ENCODE data around the gene SLC22A9. TPM values are rescaled to one million over a fixed set of nuclear protein-coding genes. Genes with fewer than 3 reads are reported as not detected.
"Not testable (repeated sequence)": the region's sequence is repeated elsewhere in the genome, so short reads cannot be mapped to it uniquely, and the experiment has no call there.

The SLC22A9 gene
- total RNA-seq, 3 donors from 2014 or later = not detected

DNA sequence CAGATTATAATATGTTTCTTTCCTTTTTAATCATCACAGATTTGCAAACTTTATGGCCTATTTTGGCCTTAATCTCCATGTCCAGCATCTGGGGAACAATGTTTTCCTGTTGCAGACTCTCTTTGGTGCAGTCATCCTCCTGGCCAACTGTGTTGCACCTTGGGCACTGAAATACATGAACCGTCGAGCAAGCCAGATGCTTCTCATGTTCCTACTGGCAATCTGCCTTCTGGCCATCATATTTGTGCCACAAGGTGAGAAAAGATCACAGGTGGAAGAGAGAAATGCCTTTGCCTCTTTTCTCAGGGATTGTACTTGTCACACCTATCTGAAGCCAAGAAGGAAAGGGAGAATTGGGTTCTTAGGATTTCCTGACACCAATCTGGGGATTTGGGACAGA, 36.9 kb downstream of the SLC22A9 start:
- H3K9me3 Mint-ChIP-seq = no peaks in the 10 kb centered on the region

DNA sequence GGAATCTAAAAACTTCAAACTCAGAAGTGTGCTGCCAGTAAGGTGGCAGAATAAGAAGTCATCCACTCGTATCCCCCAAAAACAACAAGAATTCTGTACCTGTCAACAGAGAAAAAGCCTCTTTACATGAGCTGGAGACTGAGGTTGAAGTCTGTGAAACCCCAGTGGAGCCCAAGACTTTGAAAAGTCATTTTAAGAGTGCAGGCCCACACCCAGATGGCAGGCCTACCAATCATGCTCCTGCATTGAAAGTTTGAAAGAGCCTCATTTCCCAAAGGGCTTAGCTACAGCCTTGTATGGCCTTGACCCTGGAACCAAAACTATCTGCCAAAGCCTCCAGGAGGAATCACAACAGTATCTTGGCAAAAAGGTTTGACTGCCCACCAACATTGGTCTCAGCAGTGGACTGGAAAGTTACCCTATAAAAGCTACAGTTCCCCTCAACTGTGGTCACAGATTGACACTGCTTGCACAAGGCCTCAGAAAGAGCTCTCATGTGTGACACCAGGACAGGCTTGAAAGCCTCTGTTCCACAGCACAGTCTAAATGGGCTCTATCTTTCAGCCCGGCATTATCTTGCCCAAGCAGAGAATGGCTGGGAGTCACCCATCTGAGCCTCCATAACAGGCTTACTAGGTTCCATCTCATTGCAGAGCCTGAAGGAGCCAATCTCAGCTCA, 47.7 kb downstream of the SLC22A9 start:
- ATAC-seq = no peak
- H3K36me3 Mint-ChIP-seq (ENCODE audit: insufficient read depth) = peaks cover 4% of the 10 kb centered on the region
- no peak for DNase-seq
- H3K9me3 Mint-ChIP-seq = peaks cover 8% of the 10 kb centered on the region
- H3K4me1 Mint-ChIP-seq (ENCODE audit: low read depth) = peaks cover 23% of the 10 kb centered on the region
- peaks cover 2% of the 10 kb centered on the region for H3K27me3 Mint-ChIP-seq (ENCODE audit: low read depth)
- H3K4me3 Mint-ChIP-seq = no peak overlapping the region

More for the DNA sequence above, 36.9 kb downstream of the SLC22A9 start:
- no peaks in the 10 kb centered on the region for H3K36me3 Mint-ChIP-seq (ENCODE audit: insufficient read depth)
- ATAC-seq (no peak), DNase-seq (no peak)
- peaks cover 10% of the 10 kb centered on the region for H3K27me3 Mint-ChIP-seq (ENCODE audit: low read depth)
- H3K4me1 Mint-ChIP-seq (ENCODE audit: low read depth) = no peaks in the 10 kb centered on the region
- no peak overlapping the region for H3K4me3 Mint-ChIP-seq

DNA sequence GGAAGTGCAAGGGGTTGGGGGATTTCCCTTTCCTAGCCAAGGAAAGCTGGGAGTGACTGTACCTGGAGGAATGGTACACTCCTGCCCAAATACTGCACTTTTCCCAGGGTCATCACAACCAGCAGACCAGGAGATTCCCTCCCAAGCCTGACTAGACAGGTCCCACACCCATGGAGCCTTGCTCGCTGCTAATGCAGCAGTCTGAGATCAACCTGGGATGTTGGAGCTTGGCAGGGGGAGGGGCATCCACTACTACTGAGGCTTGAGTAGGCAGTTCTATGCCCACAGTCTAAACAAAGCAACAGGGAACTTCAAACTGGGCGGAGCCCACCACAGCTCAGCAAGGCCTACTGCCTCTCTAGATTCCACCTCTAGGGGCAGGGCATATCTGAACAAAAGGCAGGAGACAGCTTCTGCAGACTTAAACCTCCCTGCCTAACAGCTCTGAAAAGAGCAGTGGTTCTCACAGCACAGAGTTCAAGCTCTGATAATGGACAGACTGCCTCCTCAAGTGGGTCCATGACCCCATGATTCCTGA, 58.5 kb downstream of the SLC22A9 start:
- Mint-ChIP-seq H3K9me3 (peaks cover 9% of the 10 kb centered on the region), H3K36me3 (ENCODE audit: insufficient read depth) (no peaks in the 10 kb centered on the region), H3K27me3 (ENCODE audit: low read depth) (peaks cover 34% of the 10 kb centered on the region), H3K4me3 (no peak overlapping the region), H3K4me1 (ENCODE audit: low read depth) (no peaks in the 10 kb centered on the region)
- ATAC-seq (no peak), DNase-seq (no peak)

DNA sequence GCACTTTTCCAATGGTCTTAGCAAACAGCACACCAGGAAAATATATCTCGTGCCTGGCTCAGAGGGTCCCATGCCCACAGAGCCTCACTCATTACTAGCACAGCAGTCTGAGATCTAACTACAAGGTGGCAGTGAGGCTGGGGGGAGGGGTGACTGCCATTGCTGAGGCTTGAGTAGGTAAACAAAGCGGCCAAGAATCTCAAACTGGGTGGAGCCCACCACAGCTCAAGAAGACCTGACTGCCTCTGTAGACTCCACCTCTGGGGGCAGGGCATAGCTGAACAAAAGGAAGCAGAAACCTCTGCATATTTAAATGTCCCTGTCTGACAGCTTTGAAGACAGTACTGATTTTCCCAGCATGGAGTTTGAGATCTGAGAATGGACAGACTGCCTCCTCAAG, 61.1 kb downstream of the SLC22A9 start:
- peaks cover 54% of the 10 kb centered on the region for H3K27me3 Mint-ChIP-seq (ENCODE audit: low read depth)
- DNase-seq; H3K36me3 Mint-ChIP-seq (ENCODE audit: insufficient read depth); H3K4me1 Mint-ChIP-seq (ENCODE audit: low read depth); ATAC-seq; H3K4me3 Mint-ChIP-seq; H3K9me3 Mint-ChIP-seq: not testable (repeated sequence)

DNA sequence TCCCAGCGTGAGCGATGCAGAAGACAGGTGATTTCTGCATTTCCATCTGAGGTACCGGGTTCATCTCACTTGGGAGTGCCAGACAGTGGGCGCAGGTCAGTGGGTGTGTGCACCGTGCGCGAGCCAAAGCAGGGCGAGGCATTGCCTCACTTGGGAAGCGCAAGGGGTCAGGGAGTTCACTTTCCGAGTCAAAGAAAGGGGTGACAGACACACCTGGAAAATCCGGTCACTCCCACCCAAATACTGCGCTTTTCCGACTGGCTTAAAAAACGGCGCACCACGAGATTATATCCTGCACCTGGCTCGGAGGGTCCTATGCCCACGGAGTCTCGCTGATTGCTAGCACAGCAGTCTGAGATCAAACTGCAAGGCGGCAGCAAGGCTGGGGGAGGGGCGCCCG, 65.8 kb downstream of the SLC22A9 start:
- H3K4me3 Mint-ChIP-seq; H3K9me3 Mint-ChIP-seq; ATAC-seq; H3K4me1 Mint-ChIP-seq (ENCODE audit: low read depth); H3K36me3 Mint-ChIP-seq (ENCODE audit: insufficient read depth); DNase-seq: not testable (repeated sequence)
- H3K27me3 Mint-ChIP-seq (ENCODE audit: low read depth) = peaks cover 35% of the 10 kb centered on the region

DNA sequence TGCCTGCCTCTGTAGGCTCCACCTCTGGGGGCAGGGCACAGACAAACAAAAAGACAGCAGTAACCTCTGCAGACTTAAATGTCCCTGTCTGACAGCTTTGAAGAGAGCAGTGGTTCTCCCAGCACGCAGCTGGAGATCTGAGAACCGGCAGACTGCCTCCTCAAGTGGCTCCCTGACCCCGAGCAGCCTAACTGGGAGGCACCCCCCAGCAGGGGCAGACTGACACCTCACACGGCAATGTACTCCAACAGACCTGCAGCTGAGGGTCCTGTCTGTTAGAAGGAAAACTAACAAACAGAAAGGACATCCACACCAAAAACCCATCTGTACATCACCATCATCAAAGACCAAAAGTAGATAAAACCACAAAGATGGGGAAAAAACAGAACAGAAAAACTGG, 66.2 kb downstream of the SLC22A9 start:
- H3K9me3 Mint-ChIP-seq; H3K4me1 Mint-ChIP-seq (ENCODE audit: low read depth); ATAC-seq; H3K4me3 Mint-ChIP-seq; DNase-seq; H3K36me3 Mint-ChIP-seq (ENCODE audit: insufficient read depth): not testable (repeated sequence)
- peaks cover 34% of the 10 kb centered on the region for H3K27me3 Mint-ChIP-seq (ENCODE audit: low read depth)

DNA sequence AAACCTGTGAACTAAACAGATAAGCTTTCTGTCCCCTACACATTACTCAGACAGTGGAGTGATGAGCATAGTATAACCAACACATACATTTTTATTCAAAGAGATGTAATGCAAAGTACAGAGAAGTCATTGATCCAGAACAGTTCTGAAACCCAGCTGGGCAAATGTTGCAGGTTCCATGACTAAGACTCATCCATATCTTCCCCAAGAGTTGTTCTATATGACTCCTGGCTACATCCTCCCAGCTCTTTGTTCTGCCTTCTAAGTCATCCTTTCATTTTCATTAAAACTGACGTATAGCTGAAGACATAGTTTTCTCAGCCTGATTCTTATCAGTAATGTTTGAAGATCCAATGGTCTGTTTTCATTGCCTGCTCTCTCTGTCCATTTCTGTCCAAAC, 74.1 kb downstream of the SLC22A9 start:
- no peaks in the 10 kb centered on the region for H3K9me3 Mint-ChIP-seq
- no peaks in the 10 kb centered on the region for H3K27me3 Mint-ChIP-seq (ENCODE audit: low read depth)
- H3K4me3 Mint-ChIP-seq = no peak overlapping the region
- no peaks in the 10 kb centered on the region for H3K36me3 Mint-ChIP-seq (ENCODE audit: insufficient read depth)
- peaks cover 31% of the 10 kb centered on the region for H3K4me1 Mint-ChIP-seq (ENCODE audit: low read depth)
- peak; percentile 86 to 87 for ATAC-seq
- no peak for DNase-seq

DNA sequence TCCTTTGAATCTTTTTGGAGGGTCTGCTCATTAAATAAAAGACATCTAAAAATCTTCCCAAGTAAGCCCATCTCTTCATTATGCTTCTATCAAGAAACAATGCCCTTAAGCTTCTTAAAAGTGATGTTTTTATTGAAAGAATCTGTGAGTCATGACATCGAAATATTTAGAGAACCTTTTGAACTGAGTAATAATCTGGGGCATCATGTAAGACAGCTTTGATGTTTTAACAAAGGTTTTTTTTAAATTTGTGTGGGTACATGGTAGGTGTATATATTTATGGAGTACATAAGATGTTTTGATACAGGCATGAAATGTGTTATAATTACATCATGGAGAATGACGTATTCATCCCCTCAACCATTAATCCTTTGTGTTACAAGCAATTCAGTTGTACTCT, 74.6 kb downstream of the SLC22A9 start:
- no peaks in the 10 kb centered on the region for H3K36me3 Mint-ChIP-seq (ENCODE audit: insufficient read depth)
- H3K9me3 Mint-ChIP-seq = no peaks in the 10 kb centered on the region
- DNase-seq (no peak), ATAC-seq (peak; percentile 31 to 35)
- no peaks in the 10 kb centered on the region for H3K27me3 Mint-ChIP-seq (ENCODE audit: low read depth)
- H3K4me3 Mint-ChIP-seq = no peak overlapping the region
- H3K4me1 Mint-ChIP-seq (ENCODE audit: low read depth) = peaks cover 31% of the 10 kb centered on the region

DNA sequence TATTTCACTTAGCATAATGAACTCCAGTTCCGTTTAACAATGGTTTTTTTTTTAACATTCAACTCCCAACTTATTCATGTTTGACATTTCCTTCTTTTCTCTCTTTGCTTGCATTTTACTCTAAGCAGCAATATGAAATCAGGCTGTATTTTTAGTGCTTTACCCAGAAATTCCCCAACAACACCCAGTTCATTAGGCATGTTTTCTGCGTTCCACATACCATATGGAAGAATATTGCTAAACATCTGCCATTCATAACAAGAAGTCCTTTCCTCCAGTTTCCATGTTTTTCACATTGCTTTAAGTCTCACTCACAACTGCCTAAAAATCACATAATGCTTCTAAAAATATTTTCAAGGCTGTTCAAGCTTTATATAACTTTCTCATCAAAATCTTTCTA, 75.5 kb downstream of the SLC22A9 start:
- Mint-ChIP-seq H3K4me3 (no peak overlapping the region), H3K36me3 (ENCODE audit: insufficient read depth) (no peaks in the 10 kb centered on the region), H3K27me3 (ENCODE audit: low read depth) (peaks cover 2% of the 10 kb centered on the region), H3K9me3 (no peaks in the 10 kb centered on the region), H3K4me1 (ENCODE audit: low read depth) (peaks cover 31% of the 10 kb centered on the region)
- DNase-seq = no peak
- ATAC-seq = no peak

DNA sequence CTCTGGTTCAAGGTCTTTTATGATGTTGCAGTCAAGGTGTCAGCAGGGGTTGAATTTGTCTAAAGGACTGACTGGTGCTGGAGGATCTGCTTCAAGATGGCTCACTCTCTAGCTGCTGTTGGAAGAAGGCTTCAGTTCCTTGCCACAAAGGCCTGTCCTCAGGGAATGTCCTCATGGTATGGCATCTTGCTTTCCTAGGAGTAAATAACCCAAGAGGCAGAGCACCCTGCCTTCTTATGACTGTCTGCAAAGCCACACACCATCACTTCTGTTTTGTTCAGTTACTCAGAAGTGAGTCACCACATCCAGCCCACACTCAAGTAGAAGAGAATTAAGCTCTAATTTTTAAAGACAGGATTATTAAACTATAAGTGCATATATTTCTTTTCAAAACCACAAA, 76.1 kb downstream of the SLC22A9 start:
- peaks cover 31% of the 10 kb centered on the region for H3K4me1 Mint-ChIP-seq (ENCODE audit: low read depth)
- no peaks in the 10 kb centered on the region for H3K36me3 Mint-ChIP-seq (ENCODE audit: insufficient read depth)
- DNase-seq = no peak
- no peaks in the 10 kb centered on the region for H3K9me3 Mint-ChIP-seq
- peaks cover 2% of the 10 kb centered on the region for H3K27me3 Mint-ChIP-seq (ENCODE audit: low read depth)
- ATAC-seq = peak; percentile 56 to 62
- no peak overlapping the region for H3K4me3 Mint-ChIP-seq

DNA sequence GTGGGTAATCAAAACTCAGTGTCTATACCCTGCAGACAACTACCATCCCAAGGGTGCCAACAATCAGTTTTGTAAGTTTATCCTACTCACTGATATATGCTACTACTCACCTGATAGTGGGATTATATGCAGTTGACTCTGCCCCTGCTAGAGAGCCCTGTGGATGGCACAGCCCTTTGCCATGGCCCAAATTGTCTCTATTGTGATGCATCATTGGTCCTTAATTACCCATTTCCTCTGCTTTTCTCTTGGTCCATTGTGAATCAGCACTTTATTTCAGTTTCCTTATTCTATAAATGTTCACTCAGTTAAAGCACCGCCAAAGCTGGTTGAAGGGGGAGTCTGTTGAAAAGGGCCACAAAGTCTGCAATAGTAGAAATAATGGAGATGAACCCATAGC, 79.1 kb downstream of the SLC22A9 start:
- H3K27me3 Mint-ChIP-seq (ENCODE audit: low read depth) = peaks cover 2% of the 10 kb centered on the region
- ATAC-seq (no peak), DNase-seq (no peak)
- no peak overlapping the region for H3K4me3 Mint-ChIP-seq
- H3K9me3 Mint-ChIP-seq = no peaks in the 10 kb centered on the region
- peaks cover 24% of the 10 kb centered on the region for H3K4me1 Mint-ChIP-seq (ENCODE audit: low read depth)
- H3K36me3 Mint-ChIP-seq (ENCODE audit: insufficient read depth) = no peaks in the 10 kb centered on the region

DNA sequence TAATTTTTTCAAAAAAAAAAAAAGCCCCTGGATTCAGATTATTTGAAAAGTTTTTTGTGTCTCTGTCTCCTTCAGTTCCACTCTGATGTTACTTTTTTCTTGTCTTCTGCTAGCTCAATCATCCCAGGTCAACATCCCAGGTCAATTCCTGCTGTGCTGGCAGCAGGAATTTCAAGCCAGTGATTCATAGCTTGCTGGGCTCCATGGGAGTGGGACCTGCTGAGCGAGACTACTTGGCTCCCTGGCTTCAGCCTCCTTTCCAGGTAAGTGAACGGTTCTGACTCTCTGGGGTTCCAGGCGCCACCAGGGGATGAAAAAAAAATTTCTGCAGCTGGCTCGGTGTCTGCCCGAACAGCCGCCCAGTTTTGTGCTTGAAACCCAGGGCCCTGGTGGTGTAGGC, 90.0 kb downstream of the SLC22A9 start:
- no peaks in the 10 kb centered on the region for H3K4me1 Mint-ChIP-seq (ENCODE audit: low read depth)
- peaks cover 23% of the 10 kb centered on the region for H3K27me3 Mint-ChIP-seq (ENCODE audit: low read depth)
- no peaks in the 10 kb centered on the region for H3K9me3 Mint-ChIP-seq
- no peaks in the 10 kb centered on the region for H3K36me3 Mint-ChIP-seq (ENCODE audit: insufficient read depth)
- ATAC-seq (no peak), DNase-seq (no peak)
- H3K4me3 Mint-ChIP-seq = no peak overlapping the region

Other genes with a start within 250 kb of the SLC22A9 start
- gene SLC22A24, start 225.6 kb upstream of the SLC22A9 start, total RNA-seq = not detected
- not detected for gene SLC22A25, start 126.2 kb upstream of the SLC22A9 start, total RNA-seq
- gene PLAAT5, start 121.4 kb downstream of the SLC22A9 start, total RNA-seq = under 1 TPM; 0.05 to 0.24 (median 0.13) TPM
- gene LGALS12, start 136.3 kb downstream of the SLC22A9 start, total RNA-seq = not detected
- 1 to 10 TPM; 5.7 to 8.0 (median 7.4) TPM for gene PLAAT4, start 167.0 kb downstream of the SLC22A9 start, total RNA-seq
- not detected for gene PLAAT2, start 193.6 kb downstream of the SLC22A9 start, total RNA-seq
- 1 to 10 TPM in 1 of 3 donors, under 1 TPM in 2; 0.63 to 1.7 (median 0.90) TPM for gene PLAAT3, start 244.6 kb downstream of the SLC22A9 start, total RNA-seq